ENCODE data around the gene OR5T2. TPM values are rescaled to one million over a fixed set of nuclear protein-coding genes. Genes with fewer than 3 reads are reported as not detected.

OR5T2 gene
- not detected in 2 replicates for total RNA-seq (2021)
- long read RNA-seq: 0 reads

- Histone ChIP-seq H4K5ac (ENCODE audit: insufficient read length, low read depth, low read length) (no peak within 1 kb of the TSS), H3K4me2 (ENCODE audit: insufficient read depth, insufficient read length, low read length) (no peak within 1 kb of the TSS), H3K4ac (ENCODE audit: low read depth, low read length) (no peak within 1 kb of the TSS), H2BK12ac (ENCODE audit: insufficient read length, low read depth, low read length) (no peak within 1 kb of the TSS), H4K8ac (replicated peaks; ENCODE audit: insufficient read length, low read depth, low read length) (no peak within 1 kb of the TSS), H2BK5ac (ENCODE audit: insufficient read length, low read length) (no peak within 1 kb of the TSS), H2BK20ac (ENCODE audit: low read depth, low read length, poor library complexity, severe bottlenecking) (no peak within 1 kb of the TSS), H3K4me1 (ENCODE audit: insufficient read depth, low read length) (no peaks in the 10 kb centered on the region), H3K79me1 (ENCODE audit: insufficient read depth, low read depth, low read length, poor library complexity, severe bottlenecking) (no peaks in the 10 kb centered on the region), H2AK5ac (ENCODE audit: insufficient read length, low read length) (no peak within 1 kb of the TSS), H3K27me3 (ENCODE audit: insufficient read depth, low read length) (no peaks in the 10 kb centered on the region), H3K18ac (ENCODE audit: insufficient read length, low read depth, low read length) (no peak within 1 kb of the TSS), H3K14ac (ENCODE audit: insufficient read depth, low read length) (no peak within 1 kb of the TSS), H3K79me2 (ENCODE audit: insufficient read depth, low read length) (no peaks in the 10 kb centered on the region), H3K9me3 (ENCODE audit: control insufficient read depth, low read depth, low read length) (peaks cover 4% of the 10 kb centered on the region), H4K91ac (ENCODE audit: insufficient read length, low read depth, low read length) (no peak within 1 kb of the TSS), H4K20me1 (ENCODE audit: control insufficient read depth, insufficient read depth, insufficient read length) (no peaks in the 10 kb centered on the region), H3T11ph (ENCODE audit: low read length) (no peak within 1 kb of the TSS), H2AFZ (ENCODE audit: low read length) (no peak within 1 kb of the TSS), H3K56ac (ENCODE audit: insufficient read length, low read depth, low read length) (no peak within 1 kb of the TSS), H3K9ac (ENCODE audit: extremely low read depth, insufficient read length, low read length) (no peak within 1 kb of the TSS), H3K23ac (ENCODE audit: insufficient read length, low read depth, low read length) (no peak within 1 kb of the TSS), H3K27ac (ENCODE audit: insufficient read length, low read depth, low read length) (no peak within 1 kb of the TSS), H2BK120ac (ENCODE audit: low read depth, low read length, poor library complexity, severe bottlenecking) (no peak within 1 kb of the TSS), H2BK15ac (ENCODE audit: low read depth, low read length) (no peak within 1 kb of the TSS), H3K23me2 (ENCODE audit: insufficient read length, low read depth, low read length, poor library complexity, severe bottlenecking) (no peaks in the 10 kb centered on the region)
- Mint-ChIP-seq H3K27ac (no peak within 1 kb of the TSS), H3K4me1 (no peaks in the 10 kb centered on the region), H3K4me3 (no peak within 1 kb of the TSS), H3K9me3 (peaks cover 16 to 38% of the 10 kb centered on the region in 2 experiments), H3K27me3 (ENCODE audit: low read depth) (no peaks in the 10 kb centered on the region), H3K36me3 (ENCODE audit: insufficient read depth in 1 of 3, low read depth in 3 of 3) (peaks cover 0 to 1% (median 0%) of the 10 kb centered on the region in 3 experiments; a peak in 2 of 7 replicates)
- no CpG with 5 or more reads among the region's 1 CpG for WGBS (ENCODE audit: extremely low coverage, insufficient read length, low lambda C conversion rate)
- DNase-seq: no peak
- TF ChIP-seq CTCF (conservative IDR thresholded peaks at IDR 0.05): no peak
Observed at GRCh38 chr11:56234155-56234554, at the start of gene OR5T2. TSS of gene OR5T2 (minus strand) at chr11:56234255. CDS start at chr11:56233062, 1,193 bp downstream.
